ENCODE data around the gene TALDO1.

The TALDO1 gene

GRCh38 chr11:702462-703461 is 44.5 kb upstream of the TALDO1 start:
- TF ChIP-seq CTCF (conservative IDR thresholded peaks at IDR 0.05): no peak
- peak overlapping the region; percentile 97 for H3K27ac ChIP-seq

GRCh38 chr11:703506-703905 is 43.8 kb upstream of the TALDO1 start:
- H3K27ac ChIP-seq: peak overlapping the region; percentile 97
- TF ChIP-seq CTCF (conservative IDR thresholded peaks at IDR 0.05): no peak

- peak overlapping the region; percentile 97 for H3K27ac ChIP-seq
Measured at GRCh38 chr11:704228-704674, 43.0 kb upstream of the TALDO1 start.

GRCh38 chr11:704781-705645 is 42.3 kb upstream of the TALDO1 start:
- no peak for TF ChIP-seq CTCF (conservative IDR thresholded peaks at IDR 0.05)
- peak overlapping the region; percentile 97 for H3K27ac ChIP-seq

More at GRCh38 chr11:704228-704674, 43.0 kb upstream of the TALDO1 start:
- no peak for TF ChIP-seq CTCF (conservative IDR thresholded peaks at IDR 0.05)

- H3K27ac ChIP-seq: peak within 1 kb of the TSS; percentile 97
Measured at GRCh38 chr11:705646-706438, 41.4 kb upstream of the TALDO1 start, which contains the start of gene EPS8L2. Gene EPS8L2 (plus strand): TSS chr11:706231. CDS start chr11:709408, 3,177 bp downstream.

GRCh38 chr11:706439-706956 is 40.8 kb upstream of the TALDO1 start:
- peak overlapping the region; percentile 97 for H3K27ac ChIP-seq
- TF ChIP-seq CTCF (conservative IDR thresholded peaks at IDR 0.05): no peak

More at GRCh38 chr11:705646-706438, 41.4 kb upstream of the TALDO1 start, which contains the start of gene EPS8L2:
- TF ChIP-seq CTCF (conservative IDR thresholded peaks at IDR 0.05): no peak

Data from VCaP (cell line).